ENCODE data around the gene HOXA9.
A peak's percentile ranks its signal among the peaks of the same experiment; 100 is the strongest.

HOXA9 gene

GRCh38 chr7:27155816-27156507 is 9.4 kb downstream of the HOXA9 start:
- no peak for DNase-seq (ENCODE audit: extremely low read depth in 1 of 2, low read depth in 1 of 2)

- DNase-seq (ENCODE audit: extremely low read depth in 1 of 2, low read depth in 1 of 2), result no peak
Measured at GRCh38 chr7:27154901-27155815, 10.2 kb downstream of the HOXA9 start.

GRCh38 chr7:27154369-27154768 is 11.0 kb downstream of the HOXA9 start:
- no peak for DNase-seq (ENCODE audit: extremely low read depth in 1 of 2, low read depth in 1 of 2)

- DNase-seq (ENCODE audit: extremely low read depth in 1 of 2, low read depth in 1 of 2), result no peak
Measured at GRCh38 chr7:27153526-27153925, 11.8 kb downstream of the HOXA9 start.

- DNase-seq (ENCODE audit: extremely low read depth in 1 of 2, low read depth in 1 of 2), result no peak
Measured at GRCh38 chr7:27152816-27153442, 12.4 kb downstream of the HOXA9 start.

- DNase-seq (ENCODE audit: extremely low read depth in 1 of 2, low read depth in 1 of 2), result no peak
Measured at GRCh38 chr7:27151931-27152815, 13.2 kb downstream of the HOXA9 start, which contains the start of gene HOXA3. Gene HOXA3, minus strand, starts transcription at chr7:27152583. Its CDS starts 41,943 bp downstream, at chr7:27110640.

GRCh38 chr7:27151341-27151930 is 13.9 kb downstream of the HOXA9 start:
- DNase-seq (ENCODE audit: extremely low read depth in 1 of 2, low read depth in 1 of 2), result no peak

GRCh38 chr7:27150568-27151340 is 14.6 kb downstream of the HOXA9 start:
- peak in 1 of 2 donors; percentile 52 for DNase-seq (ENCODE audit: extremely low read depth in 1 of 2, low read depth in 1 of 2)

GRCh38 chr7:27149842-27150567 is 15.3 kb downstream of the HOXA9 start:
- DNase-seq (ENCODE audit: extremely low read depth in 1 of 2, low read depth in 1 of 2), result no peak

GRCh38 chr7:27148756-27149641 is 16.3 kb downstream of the HOXA9 start:
- DNase-seq (ENCODE audit: extremely low read depth in 1 of 2, low read depth in 1 of 2), result no peak

- no peak for DNase-seq (ENCODE audit: extremely low read depth in 1 of 2, low read depth in 1 of 2)
Measured at GRCh38 chr7:27148031-27148755, 17.1 kb downstream of the HOXA9 start.

GRCh38 chr7:27147199-27148030 is 17.9 kb downstream of the HOXA9 start, which contains the start of gene HOXA6:
Gene HOXA6, minus strand, starts transcription at chr7:27147774. Its CDS starts 25 bp downstream, at chr7:27147749.
- no peak for DNase-seq (ENCODE audit: extremely low read depth in 1 of 2, low read depth in 1 of 2)

GRCh38 chr7:27146491-27147198 is 18.7 kb downstream of the HOXA9 start:
- no peak for DNase-seq (ENCODE audit: extremely low read depth in 1 of 2, low read depth in 1 of 2)

GRCh38 chr7:27145914-27146412 is 19.4 kb downstream of the HOXA9 start:
- no peak for DNase-seq (ENCODE audit: extremely low read depth in 1 of 2, low read depth in 1 of 2)
